Measurements from ENCODE around the gene TGFBI.

- TF ChIP-seq CTCF (IDR thresholded peaks at IDR 0.05) (no peak), POLR2AphosphoS5 (IDR thresholded peaks at IDR 0.05) (no peak), POLR2A (IDR thresholded peaks at IDR 0.05) (no peak)
These were observed 1.5 kb downstream of the TGFBI start for GRCh38 chr5:136030252-136030651.

All from prostate gland (tissue), 2 donors.